Neural progenitor cell (in vitro differentiated cells): ENCODE measurements around the gene GDNF. TPM values are rescaled to one million over a fixed set of nuclear protein-coding genes. Genes with fewer than 3 reads are reported as not detected.

Experiments
- DNase-seq: peaks from one replicate; pipeline ENCODE4 v3.0.0-alpha.2; 2016; ENCODE audit warnings: low spot score
- H2AFZ ChIP-seq: fragments of 200-600 bp; sonication (generic); replicated peaks from 2 replicates; pipeline ENCODE4 v1.6.1; 2016; ENCODE audit warnings: antibody characterized with exemption
- H3F3A ChIP-seq: fragments of 200-600 bp; sonication (generic); 2 replicates; pipeline ENCODE4 v1.6.1; 2016; ENCODE audit warnings: antibody characterized with exemption, low read depth
- H3K27ac ChIP-seq: fragments of 200-600 bp; sonication (generic); 2 replicates; pipeline ENCODE4 v1.5.1; 2016; ENCODE audit warnings: mild to moderate bottlenecking
- H3K27me3 ChIP-seq: fragments of 200-600 bp; sonication (generic); 2 replicates; pipeline ENCODE4 v1.6.1; 2016; ENCODE audit warnings: mild to moderate bottlenecking, moderate library complexity
- H3K36me3 ChIP-seq: fragments of 200-600 bp; sonication (generic); 2 replicates; pipeline ENCODE4 v1.5.1; 2016
- H3K4me1 ChIP-seq: fragments of 200-600 bp; sonication (generic); 2 replicates; pipeline ENCODE4 v1.6.1; 2016; ENCODE audit warnings: mixed run types
- H3K4me2 ChIP-seq: fragments of 200-600 bp; sonication (generic); 2 replicates; pipeline ENCODE4 v1.6.1; 2016
- H3K4me3 ChIP-seq: fragments of 200-600 bp; sonication (generic); 2 replicates; pipeline ENCODE4 v1.5.1; 2016
- H3K79me2 ChIP-seq: fragments of 200-600 bp; sonication (generic); 2 replicates; pipeline ENCODE4 v1.6.1; 2016; ENCODE audit warnings: low read depth
- H3K9ac ChIP-seq: fragments of 200-600 bp; sonication (generic); 2 replicates; pipeline ENCODE4 v1.6.1; 2016
- H3K9me3 ChIP-seq: fragments of 200-600 bp; sonication (generic); 2 replicates; pipeline ENCODE4 v1.5.1; 2016; ENCODE audit warnings: low read depth
- H4K20me1 ChIP-seq: fragments of 200-600 bp; sonication (generic); 2 replicates; pipeline ENCODE4 v1.6.1; 2016; ENCODE audit warnings: low read depth
- H3K27ac Mint-ChIP-seq: 3 replicates; pipeline ENCODE4 v1.8.0; 2021; ENCODE audit warnings: mixed read lengths
- H3K27me3 Mint-ChIP-seq: 2 replicates; pipeline ENCODE4 v1.8.0; 2022; ENCODE audit warnings: low read depth, mild to moderate bottlenecking, inconsistent platforms, moderate library complexity, mixed read lengths; ENCODE audit not compliant: insufficient read depth
- H3K36me3 Mint-ChIP-seq: 3 replicates; pipeline ENCODE4 v1.8.0; 2021; ENCODE audit warnings: mixed read lengths
- H3K4me1 Mint-ChIP-seq: 3 replicates; pipeline ENCODE4 v1.8.0; 2021; ENCODE audit warnings: mixed read lengths
- H3K4me3 Mint-ChIP-seq: 3 replicates; pipeline ENCODE4 v1.8.0; 2021; ENCODE audit warnings: mild to moderate bottlenecking, moderate library complexity, mixed read lengths
- H3K9me3 Mint-ChIP-seq: 3 replicates; pipeline ENCODE4 v1.8.0; 2020; ENCODE audit warnings: mixed read lengths
- CTCF ChIP-seq: fragments of 200-600 bp; sonication (generic); IDR thresholded peaks from 2 replicates; pipeline ENCODE4 v1.5.1; 2017; ENCODE audit warnings: antibody characterized with exemption, mild to moderate bottlenecking
- EZH2 ChIP-seq: fragments of 200-600 bp; sonication (generic); IDR thresholded peaks from 2 replicates; pipeline ENCODE4 v1.6.1; 2017; ENCODE audit warnings: antibody characterized with exemption, mild to moderate bottlenecking, moderate library complexity
- EZH2phosphoT487 ChIP-seq: fragments of 200-600 bp; sonication (generic); IDR thresholded peaks from 2 replicates; pipeline ENCODE4 v1.6.1; 2017; ENCODE audit warnings: antibody characterized with exemption
- total RNA-seq: library from RNA; depleted of rRNA; stranded (reverse); fragments of >200 nt; gene quantifications from 2 replicates; pipeline ENCODE4 v1.2.3, GENCODE V29; 2015; ENCODE audit warnings: low replicate concordance

The GDNF gene
- total RNA-seq, 1 donor from 2014 or later: not detected

- Mint-ChIP-seq H3K4me3 (no peak overlapping the region), H3K36me3 (no peaks in the 10 kb centered on the region), H3K27ac (no peak overlapping the region), H3K27me3 (peaks cover 3% of the 10 kb centered on the region), H3K4me1 (no peaks in the 10 kb centered on the region), H3K9me3 (peaks cover 3% of the 10 kb centered on the region)
- Histone ChIP-seq H3K4me3 (no peak overlapping the region), H3K36me3 (no peaks in the 10 kb centered on the region), H3K4me1 (peaks cover 7% of the 10 kb centered on the region), H3F3A (no peaks in the 10 kb centered on the region), H3K27ac (no peak overlapping the region), H3K4me2 (no peak overlapping the region), H4K20me1 (no peaks in the 10 kb centered on the region), H3K9me3 (no peaks in the 10 kb centered on the region), H3K27me3 (no peaks in the 10 kb centered on the region), H2AFZ (no peak overlapping the region), H3K9ac (no peak overlapping the region), H3K79me2 (no peaks in the 10 kb centered on the region)
- TF ChIP-seq EZH2phosphoT487 (no peak), EZH2 (no peak), CTCF (no peak)
- DNase-seq: no peak
Observed at GRCh38 chr5:37804401-37804800, 35.4 kb downstream of the GDNF start.

- peaks cover 3% of the 10 kb centered on the region for H3K9me3 Mint-ChIP-seq
- no peak overlapping the region for H3K9ac ChIP-seq
- H3K79me2 ChIP-seq: no peaks in the 10 kb centered on the region
- H3K9me3 ChIP-seq: no peaks in the 10 kb centered on the region
- H2AFZ ChIP-seq: no peak overlapping the region
- H3K27ac Mint-ChIP-seq: no peak overlapping the region
- peaks cover 7% of the 10 kb centered on the region for H3K4me1 ChIP-seq
- no peak for DNase-seq
- no peaks in the 10 kb centered on the region for H3K36me3 Mint-ChIP-seq
- H4K20me1 ChIP-seq: no peaks in the 10 kb centered on the region
- peaks cover 3% of the 10 kb centered on the region for H3K27me3 Mint-ChIP-seq
- no peak overlapping the region for H3K4me3 Mint-ChIP-seq
- TF ChIP-seq EZH2phosphoT487 (no peak), EZH2 (no peak), CTCF (no peak)
- H3F3A ChIP-seq: no peaks in the 10 kb centered on the region
- H3K4me2 ChIP-seq: no peak overlapping the region
- H3K4me3 ChIP-seq: no peak overlapping the region
- H3K36me3 ChIP-seq: no peaks in the 10 kb centered on the region
- no peaks in the 10 kb centered on the region for H3K27me3 ChIP-seq
- H3K27ac ChIP-seq: no peak overlapping the region
- H3K4me1 Mint-ChIP-seq: no peaks in the 10 kb centered on the region
Observed at GRCh38 chr5:37803487-37803886, 36.4 kb downstream of the GDNF start.

- Mint-ChIP-seq H3K36me3 (no peaks in the 10 kb centered on the region), H3K4me1 (no peaks in the 10 kb centered on the region), H3K4me3 (no peak overlapping the region), H3K27me3 (peaks cover 3% of the 10 kb centered on the region), H3K9me3 (peaks cover 6% of the 10 kb centered on the region), H3K27ac (no peak overlapping the region)
- H3K27me3 ChIP-seq: no peaks in the 10 kb centered on the region
- no peaks in the 10 kb centered on the region for H3F3A ChIP-seq
- H3K9me3 ChIP-seq: no peaks in the 10 kb centered on the region
- no peak overlapping the region for H3K4me2 ChIP-seq
- no peaks in the 10 kb centered on the region for H3K79me2 ChIP-seq
- H4K20me1 ChIP-seq: no peaks in the 10 kb centered on the region
- DNase-seq: no peak
- H3K9ac ChIP-seq: no peak overlapping the region
- peaks cover 7% of the 10 kb centered on the region for H3K4me1 ChIP-seq
- no peak overlapping the region for H2AFZ ChIP-seq
- no peaks in the 10 kb centered on the region for H3K36me3 ChIP-seq
- no peak overlapping the region for H3K27ac ChIP-seq
- H3K4me3 ChIP-seq: no peak overlapping the region
- TF ChIP-seq CTCF (no peak), EZH2 (no peak), EZH2phosphoT487 (no peak)
Observed at GRCh38 chr5:37801521-37801920, 38.3 kb downstream of the GDNF start.
